CD4-positive, alpha-beta T cell treated with Interleukin-2 at 100 ng/mL for 4 hours (primary cell): ENCODE measurements around the gene SPOPL.
"Not testable (repeated sequence)": the region's sequence is repeated elsewhere in the genome, so short reads cannot be mapped to it uniquely, and the experiment has no call there.

Experiments used
- DNase-seq: peaks from one replicate; pipeline ENCODE4 v3.0.0-alpha.2; 2020; ENCODE audit warnings: low spot score

Gene SPOPL

DNA sequence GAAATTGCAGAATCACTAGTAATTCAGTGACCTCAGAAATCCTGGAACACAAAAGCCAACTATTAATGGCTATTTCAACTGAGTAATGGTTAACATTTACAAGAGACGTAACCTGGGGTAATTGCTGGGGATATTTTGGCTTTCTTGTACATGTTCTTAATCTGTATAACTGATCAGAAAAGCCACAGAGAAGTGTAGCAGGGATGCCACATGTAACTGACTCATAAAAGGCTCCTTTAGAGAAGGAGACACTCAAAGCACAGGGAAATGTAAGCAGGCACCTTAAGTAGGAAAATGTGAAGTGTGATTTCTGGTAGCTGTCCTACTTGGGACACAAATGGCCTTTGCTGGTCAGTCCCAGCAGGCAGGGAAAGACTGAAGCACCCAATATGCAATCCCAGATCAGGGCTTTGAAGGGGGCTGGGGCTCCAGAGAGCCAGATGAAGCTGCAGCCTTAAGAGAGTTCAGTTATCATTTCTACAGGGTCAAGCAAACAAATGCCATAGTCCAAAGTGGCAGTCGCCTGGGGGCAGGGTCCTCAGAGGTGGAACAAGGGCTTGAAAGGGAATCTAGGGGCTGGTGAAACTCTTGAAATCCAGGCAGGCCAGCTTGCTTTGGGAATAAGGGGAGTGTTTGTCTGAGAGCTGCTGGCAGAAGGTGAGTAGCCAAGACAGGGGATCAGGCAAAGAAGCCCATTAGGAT is 7.2 kb upstream of the SPOPL start:
- no peak for DNase-seq

DNA sequence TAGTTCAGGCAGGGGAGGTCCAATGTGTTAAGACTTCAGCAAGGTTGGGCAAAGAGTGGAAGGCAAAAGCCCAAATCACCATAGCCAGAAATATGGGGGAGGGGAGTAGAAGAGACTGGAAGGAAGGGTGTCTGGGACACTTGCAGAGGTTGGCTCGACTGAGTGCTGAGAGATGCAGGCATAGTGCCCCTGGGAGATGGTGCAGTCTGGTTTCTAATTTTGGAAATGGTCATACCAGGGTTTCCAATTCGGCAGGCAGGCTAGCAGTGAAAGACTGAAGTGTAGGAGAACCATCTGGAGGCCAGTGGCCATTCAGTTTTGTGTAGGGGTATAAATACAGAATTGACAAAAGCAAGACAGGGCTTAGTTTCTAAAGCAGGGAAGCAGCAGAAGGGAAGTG is 6.2 kb upstream of the SPOPL start:
- no peak for DNase-seq

DNA sequence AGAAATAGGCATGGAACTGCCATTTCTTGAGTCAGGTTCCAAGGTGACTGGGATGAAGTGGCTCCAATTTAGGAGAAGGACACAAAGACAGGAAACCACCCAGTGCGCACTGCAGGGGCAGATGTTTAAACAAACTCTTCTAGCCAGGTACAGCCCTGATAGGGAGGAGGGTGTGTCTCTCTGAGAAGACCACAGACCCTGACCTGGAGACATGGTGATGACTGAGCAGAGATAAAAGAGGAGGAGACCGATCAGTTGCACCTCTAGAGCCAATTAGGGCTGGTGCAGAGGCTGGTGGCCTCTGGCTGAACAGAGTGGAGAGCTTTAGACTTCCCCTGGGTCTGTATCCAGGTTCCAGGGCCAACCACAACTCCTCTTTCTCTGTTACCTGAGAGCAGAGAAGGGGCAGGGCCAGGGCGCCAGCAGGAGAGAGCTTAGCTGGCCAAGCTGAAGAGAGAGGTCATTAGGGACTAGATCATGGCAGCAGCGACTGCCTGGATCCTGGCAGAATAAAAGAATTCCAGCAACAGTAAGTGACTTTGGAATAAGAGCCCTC is 5.4 kb upstream of the SPOPL start:
- no peak for DNase-seq

DNA sequence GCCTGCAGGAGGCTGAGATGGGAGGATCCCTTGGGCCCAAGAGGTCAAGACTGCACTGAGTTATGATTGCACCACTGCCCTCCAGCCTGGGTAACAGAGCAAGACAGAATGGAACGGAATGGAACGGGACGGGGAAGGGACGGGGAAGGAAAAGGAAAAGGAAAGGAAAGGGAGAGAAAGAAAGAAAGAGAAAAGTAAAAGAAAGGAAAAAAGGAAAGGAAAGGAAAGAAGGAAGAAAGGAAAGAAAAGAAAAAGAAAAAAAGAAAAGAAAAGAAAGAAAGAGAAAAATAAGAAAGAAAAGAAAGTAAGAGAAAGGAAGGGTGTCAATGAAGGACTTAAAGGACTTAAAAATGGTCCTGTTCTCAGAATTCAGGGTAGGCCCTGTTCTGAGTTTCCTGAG is 4.3 kb upstream of the SPOPL start:
- DNase-seq, result no peak

DNA sequence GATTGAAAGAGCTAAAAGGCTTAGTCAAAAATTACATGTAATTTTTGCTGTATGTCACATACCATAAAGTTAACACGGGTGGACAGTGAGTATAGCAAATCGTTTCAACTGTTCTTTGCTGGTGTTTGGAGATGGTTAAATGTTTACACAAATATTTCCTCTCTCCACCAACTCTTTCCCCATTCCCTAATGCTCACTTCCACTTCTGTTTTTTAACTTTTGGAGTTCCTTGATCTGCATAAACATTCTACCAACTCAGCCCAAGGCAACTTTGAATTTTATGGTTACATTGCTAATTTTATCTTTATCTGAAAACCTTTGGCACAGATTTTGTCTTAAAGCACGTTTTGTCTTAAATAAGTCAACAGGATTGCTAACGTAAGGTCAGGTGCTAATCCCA is 1.9 kb upstream of the SPOPL start:
- DNase-seq, result no peak

DNA sequence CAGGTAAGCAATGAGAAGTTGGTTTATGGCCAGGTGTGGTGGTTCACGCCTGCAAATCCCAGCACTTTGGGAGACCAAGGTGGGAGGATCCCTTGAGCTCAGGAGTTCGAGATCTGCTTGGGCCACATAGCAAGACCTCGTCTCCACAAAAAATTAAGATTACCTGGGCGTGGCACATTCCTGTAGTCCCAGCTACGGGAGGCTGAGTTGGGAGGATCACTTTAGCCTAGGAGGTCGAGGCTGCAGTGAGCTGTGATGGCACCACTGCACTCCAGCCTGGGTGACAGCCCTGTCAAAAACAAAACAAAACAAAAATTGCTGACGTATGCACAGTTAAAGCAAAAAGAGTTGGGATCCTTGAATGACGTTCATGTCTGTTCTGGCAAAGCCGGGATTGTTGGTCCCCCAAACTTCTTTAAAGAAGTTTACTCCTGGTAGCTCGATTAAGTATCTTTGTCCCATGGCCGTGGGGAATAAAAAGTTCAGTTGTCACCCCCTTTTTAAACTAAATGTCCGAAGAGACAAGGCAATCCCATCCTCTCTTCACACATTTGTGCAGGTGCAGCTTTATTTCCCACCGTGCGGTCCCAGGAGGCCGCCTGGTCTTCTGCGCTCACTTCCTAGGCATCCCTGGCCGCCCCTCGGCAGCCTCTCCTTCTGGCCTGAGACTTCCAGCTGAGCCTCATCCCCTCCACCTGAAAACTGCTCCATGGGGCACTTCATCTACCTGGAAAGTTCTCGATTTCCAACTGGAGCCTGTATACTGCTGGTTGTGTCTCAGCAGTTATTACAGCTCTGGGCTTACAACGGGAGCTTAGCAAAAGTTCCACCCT is 762 bp upstream of the SPOPL start:
- no peak for DNase-seq

DNA sequence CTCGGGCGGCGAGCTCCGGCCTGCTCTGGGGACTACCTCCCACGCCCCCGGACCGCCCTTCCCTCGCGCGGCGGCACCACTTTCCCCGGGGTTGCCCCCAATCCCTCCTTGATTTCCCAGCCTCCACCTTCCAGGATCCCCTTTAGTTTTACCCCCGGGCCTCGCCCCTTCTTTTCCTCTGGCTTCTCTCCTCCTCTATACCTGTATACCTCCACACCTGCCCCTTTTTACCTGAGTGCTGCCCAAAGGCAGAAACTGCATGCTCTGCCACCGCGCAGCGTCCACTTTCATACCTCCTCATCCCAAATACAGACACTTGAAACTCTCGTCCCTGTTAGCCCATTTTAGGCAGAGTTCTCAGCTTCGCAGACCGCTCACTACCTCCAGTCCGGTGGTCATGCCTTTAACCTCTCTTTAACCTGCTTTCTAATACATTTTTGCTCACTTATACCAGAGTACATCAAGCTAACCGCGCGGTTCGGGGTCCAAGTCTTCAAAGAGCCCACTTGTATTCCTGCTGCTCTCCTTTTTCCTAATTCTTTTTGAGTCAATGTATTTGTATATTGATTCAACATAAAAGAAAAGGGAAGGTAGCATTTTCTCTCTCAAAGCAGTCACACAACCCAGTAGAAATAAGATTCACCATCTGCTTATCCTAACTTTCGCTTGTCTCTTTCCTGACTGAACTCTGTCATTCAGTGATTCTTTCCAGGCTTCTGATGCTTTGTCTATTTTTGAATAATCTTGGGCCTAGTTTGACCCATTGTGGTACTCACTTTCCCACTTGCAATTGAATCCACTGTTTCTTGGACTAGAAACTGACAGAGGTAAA is 901 bp downstream of the SPOPL start:
- DNase-seq, result peak; percentile 5

DNA sequence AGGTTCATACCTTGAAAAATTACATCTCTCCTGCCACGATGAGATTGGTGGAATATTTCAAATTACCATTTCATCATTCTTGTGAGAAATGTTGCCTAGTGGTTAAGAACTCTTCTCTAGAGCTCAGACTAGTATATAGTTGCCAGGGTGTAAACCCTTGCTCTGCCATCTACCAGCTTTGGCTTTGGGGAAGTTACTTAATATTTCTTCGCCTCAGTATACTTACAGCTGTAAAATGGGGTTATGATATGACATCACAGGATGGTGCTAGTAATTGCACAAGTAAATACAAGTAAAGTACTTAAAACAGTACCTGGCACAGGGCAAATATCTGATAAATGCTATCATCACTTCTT is 1.5 kb downstream of the SPOPL start:
- DNase-seq, result peak; percentile 18

DNA sequence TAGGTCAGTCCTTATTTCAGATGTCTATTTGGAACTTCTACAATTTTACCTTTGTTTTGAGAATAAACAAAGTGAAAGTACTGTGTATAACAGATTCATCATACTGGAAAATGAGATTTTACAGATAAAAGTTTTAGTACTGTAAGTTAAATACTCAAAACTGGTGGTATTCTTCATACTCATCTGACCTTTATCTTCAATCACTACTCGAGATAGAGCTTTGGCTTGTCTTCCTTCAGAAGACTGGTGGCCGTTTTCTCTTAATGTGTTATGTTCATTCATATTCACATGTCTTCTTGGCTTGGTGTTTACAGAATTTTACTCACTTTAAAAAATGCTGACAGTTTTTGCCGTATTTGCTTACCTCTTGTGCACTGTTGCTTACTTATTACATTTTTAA is 2.1 kb downstream of the SPOPL start:
- no peak for DNase-seq

DNA sequence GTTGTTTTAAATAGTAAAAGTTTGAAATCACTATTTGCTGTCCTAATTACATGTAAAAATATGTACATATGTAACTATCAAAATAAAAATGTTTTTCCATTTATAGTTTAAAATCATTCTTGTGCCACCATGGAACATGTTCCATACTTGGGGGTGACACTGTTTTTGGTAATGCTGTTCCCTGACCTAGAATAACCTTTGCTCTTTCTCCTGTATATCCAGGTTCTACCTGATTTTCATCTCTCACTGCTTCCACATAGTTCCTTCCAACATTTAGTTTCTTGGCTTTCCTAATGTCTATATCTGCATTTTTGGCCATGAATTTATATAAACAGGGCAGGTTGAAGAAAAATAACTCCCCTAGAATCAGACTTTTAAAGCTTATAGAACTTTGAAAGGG is 2.5 kb downstream of the SPOPL start:
- DNase-seq, result no peak

DNA sequence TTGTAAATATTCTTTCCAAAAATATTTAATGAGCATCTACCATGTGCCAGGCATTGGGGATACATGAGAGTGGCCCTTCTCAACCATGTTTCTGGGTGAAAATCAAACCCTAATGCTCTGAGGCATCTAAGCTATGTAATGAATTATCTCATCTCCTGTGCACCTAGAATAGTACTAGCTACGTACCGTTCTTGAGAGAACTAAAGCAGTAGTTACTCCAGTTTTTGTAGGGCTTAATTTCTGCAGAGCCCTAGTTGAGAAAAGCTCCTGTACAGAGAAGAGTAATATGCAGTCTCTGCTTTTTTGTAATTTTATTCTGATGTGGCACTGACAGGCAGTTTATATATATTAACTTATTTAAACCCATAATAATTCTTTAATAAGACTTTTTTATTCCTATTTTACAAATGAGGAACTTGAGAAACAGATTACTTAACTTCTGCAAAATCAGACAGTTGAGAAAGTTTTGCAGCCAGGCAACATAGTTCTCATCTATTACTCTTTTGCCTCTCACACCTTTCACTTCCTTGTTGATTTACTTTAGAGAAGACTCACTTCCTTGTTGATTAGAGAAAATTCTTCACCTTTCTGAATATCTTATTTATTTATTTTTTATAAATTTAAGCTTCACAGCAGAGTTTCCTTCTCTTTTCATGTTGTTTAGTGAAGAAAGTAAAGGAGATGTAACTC is 3.1 kb downstream of the SPOPL start:
- peak; percentile 16 for DNase-seq

DNA sequence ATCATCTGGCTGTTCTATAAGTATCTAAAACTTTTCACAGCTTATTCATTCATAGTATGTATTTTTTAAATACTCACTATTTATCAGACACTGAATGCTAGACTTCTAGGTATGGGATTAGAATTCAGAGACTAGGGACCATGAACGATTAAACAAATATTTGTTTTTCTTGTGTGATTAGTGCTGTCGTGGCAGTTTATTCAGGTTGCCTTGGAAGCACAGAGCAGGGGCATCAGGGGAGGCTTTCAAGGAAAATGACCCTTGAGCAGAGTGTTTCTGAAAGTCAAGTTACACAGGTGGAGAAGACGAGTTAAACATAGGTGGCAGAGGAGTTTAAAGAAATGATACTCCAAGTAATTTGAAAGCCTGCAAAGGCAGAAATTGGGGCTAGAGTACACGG is 5.7 kb downstream of the SPOPL start:
- no peak for DNase-seq

DNA sequence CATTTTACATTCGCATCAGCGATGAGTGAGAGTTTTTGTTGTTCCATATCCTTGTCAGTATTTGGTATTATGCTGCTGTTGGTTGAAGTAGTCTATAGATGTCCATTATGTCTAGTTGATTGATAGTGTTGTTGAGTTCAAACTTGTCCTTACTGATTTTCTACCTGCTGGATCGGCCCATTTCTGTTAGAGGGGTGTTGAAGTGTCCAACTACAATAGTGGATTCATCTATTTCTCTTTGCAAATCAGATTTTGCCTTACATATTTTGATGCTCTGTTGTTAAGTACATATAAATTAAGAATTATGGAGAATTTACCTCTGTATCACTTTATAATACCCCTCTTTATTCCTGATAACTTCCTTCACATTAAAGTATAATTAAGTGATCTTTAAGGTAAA is 8.7 kb downstream of the SPOPL start:
- no peak for DNase-seq

DNA sequence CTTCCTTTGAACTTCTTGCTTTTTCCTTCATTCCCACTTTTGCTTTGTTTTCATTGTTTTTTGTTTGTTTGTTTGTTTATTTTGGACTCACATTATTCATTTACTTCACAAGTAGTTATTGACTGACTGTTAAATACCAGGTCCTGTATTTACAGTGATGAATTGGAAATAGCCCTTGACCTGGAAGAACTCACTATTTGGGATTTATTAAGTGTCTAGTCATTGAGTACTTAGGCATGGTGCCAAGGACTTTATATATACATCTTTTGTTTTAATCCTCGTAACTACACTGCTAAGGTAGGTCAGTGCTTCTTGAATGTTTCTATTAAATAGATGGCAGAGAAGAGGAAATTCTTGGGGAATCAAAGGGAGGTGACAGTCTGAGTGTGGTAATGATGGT is 11.1 kb downstream of the SPOPL start:
- DNase-seq, result no peak

DNA sequence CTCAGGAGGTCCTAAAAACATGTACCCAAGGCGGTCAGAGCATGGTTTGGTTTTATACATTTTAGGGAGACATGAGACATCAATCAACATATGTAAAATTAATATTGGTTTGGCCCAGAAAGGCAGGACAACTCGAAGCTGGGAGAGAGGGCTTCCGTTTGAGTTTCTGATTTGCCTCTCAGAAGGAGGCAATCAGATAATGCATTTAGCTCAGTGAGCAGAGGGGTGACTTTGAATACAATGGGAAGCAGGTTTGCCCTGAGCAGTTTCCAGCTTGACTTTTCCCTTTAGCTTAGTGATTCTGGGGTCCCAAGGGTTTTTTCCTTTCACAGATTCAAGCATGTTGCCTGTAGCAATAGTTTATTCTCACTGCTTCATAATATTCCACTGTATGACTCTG is 12.6 kb downstream of the SPOPL start:
- DNase-seq, result no peak

DNA sequence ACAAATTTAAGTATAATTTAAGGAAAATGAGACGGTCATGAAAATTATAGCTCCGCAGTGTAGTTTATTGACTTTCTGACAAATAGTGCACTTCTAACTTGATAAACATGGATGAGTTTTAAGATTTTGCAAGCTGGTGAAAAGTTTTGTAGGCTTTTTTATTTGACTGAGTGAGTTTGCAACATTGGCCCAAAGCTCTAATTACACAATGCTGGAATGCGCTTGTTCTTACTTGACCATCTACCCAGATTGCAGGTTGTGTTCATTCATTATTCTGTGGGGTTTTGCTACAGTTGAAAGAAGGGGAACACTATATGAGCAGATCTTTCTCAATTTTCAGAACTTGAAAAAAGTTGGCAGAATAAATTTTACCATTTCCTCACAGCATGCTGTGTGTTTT is 13.5 kb downstream of the SPOPL start:
- no peak for DNase-seq

DNA sequence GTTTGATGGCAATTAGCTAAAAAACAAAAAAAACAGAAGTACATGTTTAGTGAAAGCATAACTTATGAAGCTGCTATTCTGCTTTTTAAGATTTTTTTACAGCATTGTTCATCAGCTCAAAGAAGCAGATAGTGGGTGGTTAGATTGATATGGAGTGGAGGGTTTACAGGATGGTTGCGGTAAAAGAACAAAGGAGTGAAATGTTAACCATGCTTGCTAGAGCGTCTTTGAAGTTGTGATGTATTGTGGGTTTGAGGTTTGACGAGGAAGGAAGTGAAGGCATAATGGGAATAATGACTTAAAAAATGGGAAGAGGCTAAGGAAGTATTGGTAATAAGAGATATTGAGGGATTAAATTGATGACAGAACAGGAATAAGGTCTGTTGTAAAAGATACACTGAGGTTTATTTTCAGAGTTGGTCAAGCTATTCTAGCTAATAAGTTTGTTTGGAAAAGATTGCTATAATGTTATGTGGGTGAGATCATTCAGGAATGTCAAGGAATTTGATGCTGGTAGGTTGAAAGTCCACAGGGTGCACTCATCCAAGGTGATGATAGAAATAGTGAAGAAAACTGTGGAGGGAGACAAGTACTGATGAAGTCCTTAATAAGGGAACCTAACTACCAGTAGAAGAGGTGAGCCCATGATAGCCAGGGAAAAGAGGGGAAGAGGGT is 14.6 kb downstream of the SPOPL start:
- peak; percentile 10 for DNase-seq

DNA sequence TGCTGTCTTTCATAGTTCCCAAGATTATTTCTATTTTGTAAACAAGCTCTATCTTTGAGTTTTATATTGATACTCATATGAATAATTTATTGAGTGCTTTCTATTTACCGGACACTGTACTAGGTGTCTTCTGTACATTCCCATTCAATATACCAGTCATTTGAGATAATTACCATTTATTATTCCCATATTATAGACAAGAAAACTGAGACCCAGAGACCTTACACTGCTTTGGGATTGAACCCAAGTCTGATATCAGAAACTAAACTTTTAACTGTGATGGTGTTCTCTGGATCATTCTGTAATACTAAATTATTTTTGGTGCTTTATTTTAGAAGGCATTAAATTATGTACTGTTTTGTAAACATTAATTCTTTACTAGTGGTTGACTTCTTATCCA is 17.3 kb downstream of the SPOPL start:
- no peak for DNase-seq

DNA sequence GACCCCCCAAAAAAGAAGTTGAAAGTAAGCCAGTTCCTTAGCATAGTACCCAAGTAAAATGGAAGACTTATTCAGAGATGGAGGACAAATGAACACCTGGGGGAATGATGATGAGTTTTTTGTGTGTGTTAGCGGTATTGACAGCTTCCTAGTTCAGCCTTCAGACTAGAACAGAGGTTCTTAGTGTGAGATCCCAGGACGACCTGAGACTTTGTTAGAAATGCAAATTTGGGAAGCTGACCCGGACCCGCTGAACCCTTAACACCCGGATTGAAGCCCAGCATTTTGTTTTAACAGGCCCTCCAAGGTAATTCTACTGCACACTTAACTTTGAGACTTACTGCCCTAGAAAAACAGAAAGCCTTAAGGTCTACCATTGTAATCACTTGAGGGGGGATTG is 20.3 kb downstream of the SPOPL start:
- DNase-seq, result no peak

DNA sequence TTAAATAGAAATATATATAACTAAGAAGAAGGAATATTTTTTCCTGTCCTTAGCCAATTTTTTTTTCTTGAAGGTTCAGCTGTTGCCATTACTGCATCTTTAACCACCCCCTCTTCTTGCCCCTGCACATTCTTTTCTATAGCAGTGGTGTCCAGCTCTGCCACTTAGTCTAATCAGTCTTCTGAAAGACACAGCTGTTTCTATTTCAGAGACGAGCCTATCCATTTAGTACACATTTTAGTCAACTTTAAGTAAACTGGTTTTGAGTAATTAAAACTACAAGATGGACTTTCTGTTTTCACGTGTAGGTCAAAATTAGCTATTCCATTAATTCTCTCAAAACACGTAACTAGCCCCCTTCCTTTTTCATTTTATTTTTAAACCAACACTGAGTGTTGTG is 21.0 kb downstream of the SPOPL start:
- no peak for DNase-seq

DNA sequence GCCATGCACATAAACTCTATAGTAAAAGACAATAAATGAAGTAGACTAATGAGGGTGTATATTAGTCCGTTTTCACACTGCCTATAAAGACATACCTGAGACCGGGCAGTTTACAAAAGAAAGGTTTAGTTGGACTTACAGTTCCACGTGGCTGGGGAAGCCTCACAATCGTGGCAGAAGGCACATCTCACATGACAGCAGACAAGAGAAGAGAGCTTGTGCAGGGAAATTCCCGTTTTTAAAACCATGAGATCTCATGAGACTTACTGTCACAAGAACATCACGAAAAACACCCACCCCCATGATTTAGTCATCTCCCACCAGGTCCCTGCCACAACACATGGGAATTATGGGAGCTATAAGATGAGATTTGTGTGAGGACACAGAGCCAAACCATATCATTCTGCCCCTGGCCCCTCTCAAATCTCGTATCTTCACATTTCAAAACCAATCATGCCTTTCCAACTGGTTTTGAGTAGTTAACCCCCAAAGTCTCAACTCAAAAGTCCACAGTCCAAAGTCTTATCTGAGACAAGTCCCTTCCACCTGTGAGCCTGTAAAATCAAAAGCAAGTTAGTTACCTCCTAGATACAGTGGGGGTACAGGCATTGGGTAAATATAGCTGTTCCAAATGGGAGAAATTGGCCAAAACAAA is 21.6 kb downstream of the SPOPL start:
- not testable (repeated sequence) for DNase-seq
